Nucleus accumbens (tissue), 56 donors: ENCODE measurements around the gene ZNF287.
"Not testable (repeated sequence)": the region's sequence is repeated elsewhere in the genome, so short reads cannot be mapped to it uniquely, and the experiment has no call there.

Experiments used
- DNase-seq, 56 donors: peaks; one replicate each; lab custom pipeline; 2025; lab: John Stamatoyannopoulos, UW

ZNF287 gene

GRCh38 chr17:16568541-16569357 lies at the start of gene ZNF287:
Gene ZNF287 (minus strand): TSS chr17:16569204. CDS start chr17:16567731, 1,473 bp downstream.
- DNase-seq = peak; percentile 70 to 97 (median 92)

- no peak for DNase-seq
Measured at GRCh38 chr17:16617481-16618060, 48.6 kb upstream of the ZNF287 start.

GRCh38 chr17:16599537-16599936 lies 30.5 kb upstream of the ZNF287 start:
- DNase-seq = no peak

GRCh38 chr17:16593356-16594102 lies 24.5 kb upstream of the ZNF287 start:
- DNase-seq = no peak

GRCh38 chr17:16589097-16589969 lies 20.3 kb upstream of the ZNF287 start:
- peak in 55 of 56 donors; percentile 26 to 96 (median 84) for DNase-seq

GRCh38 chr17:16585796-16586195 lies 16.8 kb upstream of the ZNF287 start:
- DNase-seq = no peak

GRCh38 chr17:16584273-16584995 lies 15.4 kb upstream of the ZNF287 start:
- peak; percentile 18 to 97 (median 86) for DNase-seq

- peak in 2 of 56 donors; percentile 1 for DNase-seq
Measured at GRCh38 chr17:16583781-16584180, 14.8 kb upstream of the ZNF287 start.

GRCh38 chr17:16573466-16573865 lies 4.5 kb upstream of the ZNF287 start:
- no peak for DNase-seq

GRCh38 chr17:16569358-16569712 lies 331 bp upstream of the ZNF287 start:
- no peak for DNase-seq

- no peak for DNase-seq
Measured at GRCh38 chr17:16552637-16553045, 16.4 kb downstream of the ZNF287 start.

- DNase-seq = no peak
Measured at GRCh38 chr17:16551878-16552636, 16.9 kb downstream of the ZNF287 start.

GRCh38 chr17:16537130-16537458 lies 31.9 kb downstream of the ZNF287 start:
- no peak for DNase-seq

- no peak for DNase-seq
Measured at GRCh38 chr17:16534236-16534635, 34.8 kb downstream of the ZNF287 start.

- no peak for DNase-seq
Measured at GRCh38 chr17:16529906-16530305, 39.1 kb downstream of the ZNF287 start.

- no peak for DNase-seq
Measured at GRCh38 chr17:16527298-16527697, 41.7 kb downstream of the ZNF287 start.

GRCh38 chr17:16525556-16525955 lies 43.4 kb downstream of the ZNF287 start:
- DNase-seq = not testable (repeated sequence)

- DNase-seq = peak in 49 of 56 donors; percentile 7 to 81 (median 50)
Measured at GRCh38 chr17:16521070-16521727, 47.8 kb downstream of the ZNF287 start.
